Panc1 (cell line): ENCODE results near the gene CEMIP. TPM values are rescaled to one million over a fixed set of nuclear protein-coding genes. Genes with fewer than 3 reads are reported as not detected.

Experiments used
- ATAC-seq: fragments of 200-7000 bp; cut with Tn5 transposase; 2 replicates; pipeline ENCODE4 v1.9.1; 2020; ENCODE audit warnings: mild to moderate bottlenecking, moderate library complexity
- BruUV-seq: library from RNA; stranded (reverse); fragments of 400-500 nt; replicated peaks from 2 replicates; lab custom pipeline; 2021; lab: Mats Ljungman, UMichigan
- CTCF ChIA-PET: fragments of 300-600 bp; sonication (Branson Sonifier 250); formaldehyde crosslinking; loops from one replicate; lab custom pipeline; 2022; ENCODE audit warnings: antibody characterized with exemption; lab: Charles Lee
- POLR2A ChIA-PET: fragments of 300-600 bp; sonication (Branson Sonifier 250); formaldehyde crosslinking; loops from one replicate; lab custom pipeline; 2022; ENCODE audit warnings: antibody characterized with exemption; lab: Charles Lee
- DNase-seq: peaks from one replicate; pipeline ENCODE4 v3.0.0-alpha.2; 2010; ENCODE audit warnings: low read depth, low spot score
- H3K27ac ChIP-seq: 2 replicates; pipeline ENCODE4 v1.5.1; 2011; ENCODE audit warnings: mild to moderate bottlenecking, low read length, inconsistent platforms
- H3K27me3 ChIP-seq: fragments of 200-500 bp; sonication (Bioruptor generic); 2 replicates; pipeline ENCODE4 v1.6.0; 2014; ENCODE audit warnings: low read length, inconsistent platforms; ENCODE audit not compliant: control insufficient read depth, insufficient read depth
- H3K36me3 ChIP-seq: fragments of 200-500 bp; sonication (Bioruptor generic); 2 replicates; pipeline ENCODE4 v1.5.1; 2014; ENCODE audit warnings: inconsistent platforms, mild to moderate bottlenecking, low read length, moderate library complexity; ENCODE audit not compliant: control insufficient read depth, insufficient read depth
- H3K4me1 ChIP-seq: 2 replicates; pipeline ENCODE4 v1.5.1; 2011; ENCODE audit warnings: inconsistent platforms, mild to moderate bottlenecking, low read length, moderate library complexity; ENCODE audit not compliant: control insufficient read depth, insufficient read depth
- H3K4me3 ChIP-seq, 2 experiments: 2 replicates each; pipeline ENCODE4 v1.5.1; 2011 to 2012; ENCODE audit warnings: low read depth in 2 of 2, low read length in 2 of 2, mild to moderate bottlenecking in 2 of 2, inconsistent platforms in 1 of 2, moderate library complexity in 1 of 2
- H3K9me3 ChIP-seq: fragments of 200-500 bp; sonication (Bioruptor generic); 2 replicates; pipeline ENCODE4 v1.5.1; 2014; ENCODE audit warnings: low read depth, mild to moderate bottlenecking, inconsistent platforms, low read length, moderate library complexity; ENCODE audit not compliant: control insufficient read depth, insufficient read depth
- POLR2AphosphoS5 ChIP-seq: IDR thresholded peaks from 2 replicates; pipeline ENCODE4 v1.6.1; 2012; ENCODE audit warnings: mild to moderate bottlenecking, low read depth, low read length, moderate library complexity
- REST ChIP-seq, 2 experiments: IDR thresholded peaks; 2 replicates each; pipeline ENCODE4 v1.6.1; 2011 to 2012; ENCODE audit warnings: low read depth in 2 of 2, control low read depth in 1 of 2, low read length in 1 of 2, mild to moderate bottlenecking in 1 of 2, moderate library complexity in 1 of 2; ENCODE audit not compliant: insufficient read depth in 1 of 2
- SIN3A ChIP-seq: IDR thresholded peaks from 2 replicates; pipeline ENCODE4 v1.6.1; 2012; ENCODE audit warnings: low read depth, mild to moderate bottlenecking, low read length, moderate library complexity, borderline replicate concordance; ENCODE audit not compliant: insufficient read depth
- TCF7L2 ChIP-seq: IDR thresholded peaks from 2 replicates; pipeline ENCODE4 v1.6.1; 2011; ENCODE audit warnings: mild to moderate bottlenecking, low read depth, low read length, inconsistent platforms
- in situ Hi-C: cut with HindIII; loops from 2 replicates; pipeline ENCODE4 v1.10.0; 2016; ENCODE audit warnings: low sequenced_read_pairs, low pct_unique_long_range_greater_than_20kb
- intact Hi-C: fragments of 100-400 bp; cut with micrococcal nuclease; formaldehyde crosslinking; loops from one replicate; pipeline ENCODE4 v1.10.0; 2022; ENCODE audit not compliant: unreplicated experiment
- total RNA-seq: library from RNA; stranded (reverse); gene quantifications from one replicate; pipeline ENCODE4 v1.2.1, GENCODE V29; 2021; ENCODE audit not compliant: unreplicated experiment
- TF ChIP-seq, protein P1 (sequence below): fragments of 450-650 bp; IDR thresholded peaks from 2 replicates; pipeline ENCODE4 v1.5.1; 2017; ENCODE audit warnings: mild to moderate bottlenecking

CEMIP gene
- total RNA-seq, 1 experiment from 2014 or later: 0.46 TPM

GRCh38 chr15:80855206-80855605, 76.0 kb downstream of the CEMIP start:
- no peaks in the 10 kb centered on the region for H3K9me3 ChIP-seq
- DNase-seq (no peak), ATAC-seq (no peak)
- POLR2A ChIA-PET: no interaction called here
- no peak overlapping the region for H3K4me3 ChIP-seq
- CTCF ChIA-PET: no interaction called here
- in situ Hi-C loops: no loop called here
- TF ChIP-seq, protein P1, sequence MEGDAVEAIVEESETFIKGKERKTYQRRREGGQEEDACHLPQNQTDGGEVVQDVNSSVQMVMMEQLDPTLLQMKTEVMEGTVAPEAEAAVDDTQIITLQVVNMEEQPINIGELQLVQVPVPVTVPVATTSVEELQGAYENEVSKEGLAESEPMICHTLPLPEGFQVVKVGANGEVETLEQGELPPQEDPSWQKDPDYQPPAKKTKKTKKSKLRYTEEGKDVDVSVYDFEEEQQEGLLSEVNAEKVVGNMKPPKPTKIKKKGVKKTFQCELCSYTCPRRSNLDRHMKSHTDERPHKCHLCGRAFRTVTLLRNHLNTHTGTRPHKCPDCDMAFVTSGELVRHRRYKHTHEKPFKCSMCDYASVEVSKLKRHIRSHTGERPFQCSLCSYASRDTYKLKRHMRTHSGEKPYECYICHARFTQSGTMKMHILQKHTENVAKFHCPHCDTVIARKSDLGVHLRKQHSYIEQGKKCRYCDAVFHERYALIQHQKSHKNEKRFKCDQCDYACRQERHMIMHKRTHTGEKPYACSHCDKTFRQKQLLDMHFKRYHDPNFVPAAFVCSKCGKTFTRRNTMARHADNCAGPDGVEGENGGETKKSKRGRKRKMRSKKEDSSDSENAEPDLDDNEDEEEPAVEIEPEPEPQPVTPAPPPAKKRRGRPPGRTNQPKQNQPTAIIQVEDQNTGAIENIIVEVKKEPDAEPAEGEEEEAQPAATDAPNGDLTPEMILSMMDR: no peak
- TF ChIP-seq REST (IDR thresholded peaks at IDR 0.05; ENCODE audit: insufficient read depth in 1 of 2, low read depth in 2 of 2, low read length in 1 of 2) (no peak), SIN3A (no peak), TCF7L2 (no peak), POLR2AphosphoS5 (no peak)
- H3K27ac ChIP-seq: no peak overlapping the region
- H3K4me1 ChIP-seq: 0 out of 2 replicates have a peak, but pooled peaks cover 3% of the 10 kb centered on the region
- intact Hi-C loops: no loop called here
- H3K36me3 ChIP-seq: no peaks in the 10 kb centered on the region
- H3K27me3 ChIP-seq: no peaks in the 10 kb centered on the region
- BruUV-seq: no TSS peak

- TF ChIP-seq, protein P1: no peak; the same call in 1 of the 2 replicates
- TF ChIP-seq REST (IDR thresholded peaks at IDR 0.05; ENCODE audit: insufficient read depth in 1 of 2, low read depth in 2 of 2, low read length in 1 of 2) (no peak), TCF7L2 (no peak), POLR2AphosphoS5 (no peak), SIN3A (no peak)
- Histone ChIP-seq H3K4me1 (0 out of 2 replicates have a peak, but pooled peaks cover 3% of the 10 kb centered on the region), H3K27me3 (no peaks in the 10 kb centered on the region), H3K4me3 (no peak overlapping the region), H3K27ac (no peak overlapping the region), H3K36me3 (no peaks in the 10 kb centered on the region), H3K9me3 (no peaks in the 10 kb centered on the region)
- DNase-seq (no peak), ATAC-seq (no peak)
- no TSS peak for BruUV-seq
- CTCF ChIA-PET: no interaction called here
- in situ Hi-C loops (no loop called here), intact Hi-C loops (no loop called here)
- POLR2A ChIA-PET: no interaction called here
Measured at GRCh38 chr15:80856400-80856799, 77.2 kb downstream of the CEMIP start.
